ENCODE measurements around the gene NLRC5.

NLRC5 gene

DNA sequence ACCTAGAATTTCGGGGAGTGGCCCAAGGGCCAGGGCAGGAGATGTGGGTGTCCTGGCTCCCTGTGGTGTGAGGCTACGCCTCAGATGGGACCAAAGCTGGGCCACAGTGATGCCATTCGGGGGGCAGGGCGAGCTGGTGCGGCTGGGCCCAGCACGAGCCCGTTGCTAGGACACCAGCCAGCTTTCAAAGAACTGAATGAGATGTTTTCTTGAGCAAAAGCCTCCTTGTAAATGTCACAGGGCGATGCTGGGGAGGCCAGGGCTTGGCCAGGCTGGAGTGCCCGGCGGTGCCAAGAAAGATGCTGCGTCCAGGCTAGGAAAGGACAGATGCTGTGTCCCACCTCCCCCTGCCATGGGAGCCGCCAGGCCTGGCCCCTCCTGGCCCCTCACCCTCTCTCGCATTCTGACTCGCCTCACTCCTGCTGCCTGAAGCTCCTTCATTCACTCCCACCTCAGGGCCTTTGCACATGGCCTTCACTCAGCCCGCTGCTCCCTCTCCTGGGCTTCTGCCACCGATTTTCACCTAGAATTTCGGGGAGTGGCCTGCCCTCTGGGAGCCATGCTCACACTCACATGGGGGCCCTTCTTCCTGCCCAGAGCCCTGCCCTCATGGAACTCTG lies 142.1 kb downstream of the NLRC5 start:
- DNase-seq (ENCODE audit: low read depth): no peak

DNA sequence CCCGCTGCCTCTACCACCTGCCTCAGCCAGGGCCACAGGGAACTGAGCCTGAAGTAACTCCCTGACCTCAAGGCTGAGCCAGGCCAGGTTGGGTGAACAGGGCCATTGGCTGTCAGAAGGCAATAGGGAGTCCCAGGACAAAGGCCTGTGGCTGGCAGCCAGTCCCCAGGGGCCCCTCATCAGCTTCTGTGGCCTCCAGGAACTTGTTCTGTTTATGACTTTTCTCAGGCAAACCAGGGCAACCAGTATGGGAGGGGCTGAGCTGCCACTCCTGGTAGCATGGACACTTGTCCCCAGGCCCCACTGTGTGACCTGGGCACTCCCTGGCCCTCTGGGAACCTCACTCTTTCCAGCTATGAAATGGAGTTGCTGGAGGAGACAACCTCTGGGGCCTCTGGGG lies 143.1 kb downstream of the NLRC5 start:
- DNase-seq (ENCODE audit: low read depth): no peak

DNA sequence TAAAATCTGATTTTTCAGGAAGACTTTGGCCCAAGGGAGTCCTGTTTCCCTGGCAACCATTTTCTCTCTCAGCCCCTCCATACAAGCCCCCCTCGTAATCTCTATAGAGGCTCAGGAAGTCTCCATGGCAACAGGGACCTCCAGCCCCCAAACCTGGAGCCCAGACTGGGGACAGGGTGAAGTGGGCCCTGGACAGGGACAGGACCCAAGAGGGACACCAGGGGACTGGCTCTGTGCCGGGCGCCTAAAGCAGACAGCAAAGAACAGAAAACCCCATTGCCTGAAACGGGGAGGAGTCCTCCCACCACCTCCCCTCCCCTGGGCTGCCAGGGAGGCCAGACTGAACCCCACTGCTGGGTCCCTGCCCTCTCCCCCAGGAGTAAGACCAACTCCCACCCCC lies 143.7 kb downstream of the NLRC5 start:
- no peak for DNase-seq (ENCODE audit: low read depth)

Data from EH (cell line).